Thoracic aorta (tissue), 2 donors: ENCODE data around the gene CACNA2D2. TPM values are rescaled to one million over a fixed set of nuclear protein-coding genes. Genes with fewer than 3 reads are reported as not detected.
A peak's percentile ranks its signal among the peaks of the same experiment; 100 is the strongest.

Source experiments
- ATAC-seq: fragments of 150-250 bp; one replicate; pipeline ENCODE4 v1.8.0; 2017; ENCODE audit warnings: low read depth; ENCODE audit not compliant: insufficient number of reproducible peaks, low FRiP score
- DNase-seq: peaks from one replicate; pipeline ENCODE4 v3.0.0-alpha.2; 2020; ENCODE audit warnings: low spot score
- H3K27ac ChIP-seq, 2 donors: fragments of 200-600 bp; sonication (generic); 1 replicate in 1 of 2; 2 replicates in 1 of 2; pipeline ENCODE4 v1.5.1; 2016; ENCODE audit warnings: mild to moderate bottlenecking in 2 of 2, moderate library complexity in 2 of 2
- H3K27me3 ChIP-seq: fragments of 200-600 bp; sonication (generic); replicated peaks from 2 replicates; pipeline ENCODE4 v1.6.0; 2016; ENCODE audit warnings: mild to moderate bottlenecking; ENCODE audit not compliant: insufficient read depth
- H3K36me3 ChIP-seq: fragments of 200-600 bp; sonication (generic); one replicate; pipeline ENCODE4 v1.5.1; 2016
- H3K4me1 ChIP-seq, 2 donors: fragments of 200-600 bp; sonication (generic); 1 replicate in 1 of 2; 2 replicates in 1 of 2; pipeline versions ENCODE4 v1.5.1 to v1.6.0; 2016; ENCODE audit warnings: low read depth in 2 of 2, mild to moderate bottlenecking in 1 of 2; ENCODE audit not compliant: control insufficient read depth in 1 of 2
- H3K4me3 ChIP-seq: fragments of 200-600 bp; sonication (generic); 2 replicates; pipeline ENCODE4 v1.5.1; 2016; ENCODE audit warnings: mild to moderate bottlenecking
- H3K9me3 ChIP-seq: fragments of 200-600 bp; sonication (generic); 2 replicates; pipeline ENCODE4 v1.5.1; 2016
- total RNA-seq, 2 donors: library from RNA; depleted of rRNA; stranded (reverse); fragments of >200 nt; gene quantifications; one replicate each; pipeline versions ENCODE4 v1.1.0 to v1.2.3, GENCODE V29; 2016
- TF ChIP-seq, protein P1 (sequence below): fragments of 200-600 bp; sonication (generic); IDR thresholded peaks from one replicate; pipeline ENCODE4 v1.5.1; 2019; ENCODE audit warnings: antibody characterized with exemption

The CACNA2D2 gene
- 1 to 10 TPM; 2.3 to 4.2 TPM for total RNA-seq

GRCh38 chr3:50503504-50504342 is at the start of gene CACNA2D2:
TSS of gene CACNA2D2 (minus strand) at chr3:50503634. CDS start at chr3:50503423, 211 bp downstream.
- Histone ChIP-seq H3K4me1 (peaks cover 8 to 13% of the 10 kb centered on the region in 2 donors), H3K27ac (peak within 1 kb of the TSS in 1 of 2 donors; percentile 38), H3K4me3 (peak within 1 kb of the TSS; percentile 82), H3K36me3 (no peaks in the 10 kb centered on the region), H3K27me3 (peaks cover 3% of the 10 kb centered on the region), H3K9me3 (no peaks in the 10 kb centered on the region)
- TF ChIP-seq, protein P1, sequence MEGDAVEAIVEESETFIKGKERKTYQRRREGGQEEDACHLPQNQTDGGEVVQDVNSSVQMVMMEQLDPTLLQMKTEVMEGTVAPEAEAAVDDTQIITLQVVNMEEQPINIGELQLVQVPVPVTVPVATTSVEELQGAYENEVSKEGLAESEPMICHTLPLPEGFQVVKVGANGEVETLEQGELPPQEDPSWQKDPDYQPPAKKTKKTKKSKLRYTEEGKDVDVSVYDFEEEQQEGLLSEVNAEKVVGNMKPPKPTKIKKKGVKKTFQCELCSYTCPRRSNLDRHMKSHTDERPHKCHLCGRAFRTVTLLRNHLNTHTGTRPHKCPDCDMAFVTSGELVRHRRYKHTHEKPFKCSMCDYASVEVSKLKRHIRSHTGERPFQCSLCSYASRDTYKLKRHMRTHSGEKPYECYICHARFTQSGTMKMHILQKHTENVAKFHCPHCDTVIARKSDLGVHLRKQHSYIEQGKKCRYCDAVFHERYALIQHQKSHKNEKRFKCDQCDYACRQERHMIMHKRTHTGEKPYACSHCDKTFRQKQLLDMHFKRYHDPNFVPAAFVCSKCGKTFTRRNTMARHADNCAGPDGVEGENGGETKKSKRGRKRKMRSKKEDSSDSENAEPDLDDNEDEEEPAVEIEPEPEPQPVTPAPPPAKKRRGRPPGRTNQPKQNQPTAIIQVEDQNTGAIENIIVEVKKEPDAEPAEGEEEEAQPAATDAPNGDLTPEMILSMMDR = no peak
- ATAC-seq (no peak), DNase-seq (no peak)

- H3K36me3 ChIP-seq = no peaks in the 10 kb centered on the region
- H3K4me1 ChIP-seq = no peaks in the 10 kb centered on the region
- ATAC-seq = no peak
- no peak overlapping the region for H3K27ac ChIP-seq
- no peaks in the 10 kb centered on the region for H3K9me3 ChIP-seq
- H3K27me3 ChIP-seq = no peaks in the 10 kb centered on the region
- TF ChIP-seq, protein P1 = no peak
- no peak for DNase-seq
- no peak overlapping the region for H3K4me3 ChIP-seq
These were observed 49.2 kb upstream of the CACNA2D2 start for GRCh38 chr3:50552598-50552997.

DNA sequence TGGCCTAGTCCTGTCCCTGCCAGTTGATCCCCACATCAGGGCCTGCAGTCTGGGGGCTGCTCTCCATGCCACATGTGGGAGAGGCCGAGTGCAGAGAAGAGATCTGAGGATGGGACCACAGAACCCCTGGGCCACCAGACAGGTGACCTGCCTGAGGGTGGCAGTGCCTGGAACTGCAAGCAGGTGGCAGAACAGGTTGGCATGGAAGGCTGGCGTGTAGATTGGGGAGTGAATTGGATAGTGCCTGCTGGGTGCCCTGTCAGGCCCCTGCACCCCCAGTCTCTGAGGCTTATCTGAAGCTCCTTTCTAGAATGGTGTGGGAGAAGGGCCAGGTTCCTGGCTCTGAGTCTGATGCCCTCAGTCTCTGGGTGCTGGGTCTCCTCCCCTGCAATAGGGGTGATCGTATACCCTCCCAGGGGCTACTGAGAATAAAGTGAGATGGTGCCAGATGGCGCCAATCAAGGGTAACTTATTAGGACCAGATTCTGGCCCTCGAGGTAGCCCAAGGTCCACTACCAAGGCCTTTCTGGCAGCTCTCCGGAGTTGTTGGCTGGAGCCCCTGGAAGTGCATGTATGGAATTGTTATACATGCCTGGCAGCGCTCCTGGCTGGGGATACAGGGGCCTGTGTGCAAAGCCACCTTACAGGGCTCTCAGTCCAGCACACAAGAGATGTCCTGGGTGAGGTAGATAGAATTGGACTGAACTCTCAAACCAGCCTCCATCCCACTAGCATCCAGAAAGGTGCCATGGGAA is 48.4 kb upstream of the CACNA2D2 start:
- H3K9me3 ChIP-seq = no peaks in the 10 kb centered on the region
- H3K27ac ChIP-seq = no peak overlapping the region
- no peaks in the 10 kb centered on the region for H3K4me1 ChIP-seq
- ATAC-seq (no peak), DNase-seq (no peak)
- no peaks in the 10 kb centered on the region for H3K36me3 ChIP-seq
- no peak overlapping the region for H3K4me3 ChIP-seq
- H3K27me3 ChIP-seq = no peaks in the 10 kb centered on the region
- TF ChIP-seq, protein P1 = no peak

- Histone ChIP-seq H3K27me3 (no peaks in the 10 kb centered on the region), H3K27ac (no peak overlapping the region), H3K4me1 (no peaks in the 10 kb centered on the region), H3K9me3 (no peaks in the 10 kb centered on the region), H3K36me3 (no peaks in the 10 kb centered on the region), H3K4me3 (no peak overlapping the region)
- DNase-seq (no peak), ATAC-seq (no peak)
- TF ChIP-seq, protein P1 = no peak
These were observed 47.7 kb upstream of the CACNA2D2 start for GRCh38 chr3:50551054-50551659.
